ENCODE data around the gene GSTA2.

GRCh38 chr6:52720321-52720720 lies 43.0 kb downstream of the GSTA2 start:
- TF ChIP-seq CTCF (IDR thresholded peaks at IDR 0.05) (no peak), EZH2 (IDR thresholded peaks at IDR 0.05) (no peak), EZH2phosphoT487 (IDR thresholded peaks at IDR 0.05) (no peak)

Measured in neural progenitor cell (in vitro differentiated cells).